GM12892 (cell line): ENCODE results near the gene TMEM205.

Experiments
- POLR2A ChIP-seq: IDR thresholded peaks from 2 replicates; pipeline ENCODE4 v1.6.1; 2011; ENCODE audit warnings: low read depth, low read length, control low read depth
- TAF1 ChIP-seq: IDR thresholded peaks from 2 replicates; pipeline ENCODE4 v1.6.1; 2011; ENCODE audit warnings: low read depth, mild to moderate bottlenecking, control low read depth, low read length, borderline replicate concordance

GRCh38 chr19:11342429-11342828 lies 3.6 kb downstream of the TMEM205 start:
- TF ChIP-seq POLR2A, result no peak
- TF ChIP-seq TAF1, result no peak
